BE2C (cell line): ENCODE results near the gene ATP6V1B1.

ENCODE experiments used
- DNase-seq: peaks from one replicate; pipeline ENCODE4 v3.0.0-alpha.2; 2020
- H3K27me3 ChIP-seq: fragments of 250-450 bp; sonication (Bioruptor Pico); 2 replicates; pipeline ENCODE4 v1.5.1; 2020; ENCODE audit warnings: mild to moderate bottlenecking
- H3K36me3 ChIP-seq: fragments of 250-450 bp; sonication (Bioruptor Pico); 2 replicates; pipeline ENCODE4 v1.5.1; 2020; ENCODE audit warnings: mild to moderate bottlenecking
- H3K4me1 ChIP-seq: fragments of 250-450 bp; sonication (Bioruptor Pico); 2 replicates; pipeline ENCODE4 v1.5.1; 2020
- H3K4me3 ChIP-seq: 2 replicates; pipeline ENCODE4 v1.5.1; 2011; ENCODE audit warnings: low read depth, low read length
- H3K9me3 ChIP-seq: fragments of 250-450 bp; sonication (Bioruptor Pico); 2 replicates; pipeline ENCODE4 v1.5.1; 2020
- TF ChIP-seq, protein P1 (sequence below): IDR thresholded peaks from 2 replicates; pipeline ENCODE4 v1.5.1; 2012; ENCODE audit warnings: mild to moderate bottlenecking, low read depth, low read length

Gene ATP6V1B1

DNA sequence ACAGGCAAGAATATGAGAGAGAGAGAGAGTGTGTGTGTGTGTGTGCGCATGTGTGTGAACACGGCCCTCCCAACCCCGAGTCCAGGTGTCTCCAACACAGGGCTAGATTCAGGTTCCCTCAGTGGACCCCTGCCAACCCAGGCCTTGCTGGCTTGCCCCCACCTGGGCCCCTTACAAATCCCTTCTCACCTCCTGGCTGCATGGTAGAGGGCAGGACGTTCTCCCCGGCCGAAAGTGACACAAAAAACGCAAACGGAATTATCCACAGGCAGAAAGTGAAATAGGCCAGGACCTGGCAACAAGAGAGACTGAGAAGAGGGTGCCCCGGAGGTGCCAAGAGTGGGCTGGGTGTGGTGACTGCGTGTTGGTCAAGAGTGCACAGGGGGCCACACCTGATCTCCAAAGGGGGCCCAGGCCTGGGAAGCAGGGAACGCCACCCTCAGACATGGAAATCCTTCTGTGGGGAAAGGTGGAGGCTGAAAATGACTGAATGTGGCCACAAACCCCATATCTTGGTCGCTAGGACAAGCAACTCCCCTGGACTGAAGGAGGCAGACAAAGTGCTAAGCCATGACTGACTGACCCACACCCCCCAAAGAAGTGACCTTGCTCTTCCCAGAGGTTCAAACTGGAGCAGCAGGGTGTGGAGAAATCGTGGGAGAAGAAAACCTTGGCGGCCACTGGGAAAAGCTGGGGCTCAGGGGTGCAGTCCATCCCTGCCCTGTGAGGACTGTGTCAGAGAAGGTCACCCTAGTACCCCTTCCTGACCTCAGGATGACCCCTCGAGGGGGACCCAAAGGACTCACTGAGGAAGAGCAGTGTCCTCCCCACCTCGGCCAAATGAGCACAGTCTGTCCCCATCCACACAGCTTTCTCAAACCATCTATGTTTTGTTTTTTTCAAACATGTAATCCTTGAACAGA is 53.3 kb downstream of the ATP6V1B1 start:
- H3K9me3 ChIP-seq, result no peaks in the 10 kb centered on the region
- DNase-seq, result no peak
- H3K4me1 ChIP-seq, result no peaks in the 10 kb centered on the region
- H3K27me3 ChIP-seq, result no peaks in the 10 kb centered on the region
- no peaks in the 10 kb centered on the region; the same call in 1 of the 2 replicates for H3K36me3 ChIP-seq
- no peak overlapping the region for H3K4me3 ChIP-seq
- TF ChIP-seq, protein P1, sequence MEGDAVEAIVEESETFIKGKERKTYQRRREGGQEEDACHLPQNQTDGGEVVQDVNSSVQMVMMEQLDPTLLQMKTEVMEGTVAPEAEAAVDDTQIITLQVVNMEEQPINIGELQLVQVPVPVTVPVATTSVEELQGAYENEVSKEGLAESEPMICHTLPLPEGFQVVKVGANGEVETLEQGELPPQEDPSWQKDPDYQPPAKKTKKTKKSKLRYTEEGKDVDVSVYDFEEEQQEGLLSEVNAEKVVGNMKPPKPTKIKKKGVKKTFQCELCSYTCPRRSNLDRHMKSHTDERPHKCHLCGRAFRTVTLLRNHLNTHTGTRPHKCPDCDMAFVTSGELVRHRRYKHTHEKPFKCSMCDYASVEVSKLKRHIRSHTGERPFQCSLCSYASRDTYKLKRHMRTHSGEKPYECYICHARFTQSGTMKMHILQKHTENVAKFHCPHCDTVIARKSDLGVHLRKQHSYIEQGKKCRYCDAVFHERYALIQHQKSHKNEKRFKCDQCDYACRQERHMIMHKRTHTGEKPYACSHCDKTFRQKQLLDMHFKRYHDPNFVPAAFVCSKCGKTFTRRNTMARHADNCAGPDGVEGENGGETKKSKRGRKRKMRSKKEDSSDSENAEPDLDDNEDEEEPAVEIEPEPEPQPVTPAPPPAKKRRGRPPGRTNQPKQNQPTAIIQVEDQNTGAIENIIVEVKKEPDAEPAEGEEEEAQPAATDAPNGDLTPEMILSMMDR, result no peak

DNA sequence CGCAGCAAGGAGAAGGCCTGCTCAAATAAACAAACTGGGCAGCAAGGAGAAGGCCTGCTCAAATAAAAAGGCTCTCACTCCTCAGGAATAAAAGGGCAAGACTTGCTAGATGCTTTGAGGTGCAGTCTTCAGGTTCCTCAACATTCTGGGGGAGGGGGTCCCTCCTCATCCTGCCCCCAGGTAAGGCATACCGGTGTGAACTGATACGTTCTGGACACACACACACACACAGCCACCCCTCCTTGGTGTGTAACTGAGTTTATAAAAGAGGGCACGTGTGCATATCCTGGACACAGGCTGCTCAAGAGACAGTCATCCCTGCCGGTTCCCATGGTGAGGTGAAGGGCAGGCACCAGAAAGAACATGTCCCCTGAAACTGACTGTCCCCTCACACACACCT is 54.5 kb downstream of the ATP6V1B1 start:
- no peaks in the 10 kb centered on the region for H3K27me3 ChIP-seq
- no peaks in the 10 kb centered on the region for H3K9me3 ChIP-seq
- TF ChIP-seq, protein P1, result no peak
- H3K4me1 ChIP-seq, result no peaks in the 10 kb centered on the region
- H3K4me3 ChIP-seq, result no peak overlapping the region
- no peak for DNase-seq
- no peaks in the 10 kb centered on the region; the same call in 1 of the 2 replicates for H3K36me3 ChIP-seq

DNA sequence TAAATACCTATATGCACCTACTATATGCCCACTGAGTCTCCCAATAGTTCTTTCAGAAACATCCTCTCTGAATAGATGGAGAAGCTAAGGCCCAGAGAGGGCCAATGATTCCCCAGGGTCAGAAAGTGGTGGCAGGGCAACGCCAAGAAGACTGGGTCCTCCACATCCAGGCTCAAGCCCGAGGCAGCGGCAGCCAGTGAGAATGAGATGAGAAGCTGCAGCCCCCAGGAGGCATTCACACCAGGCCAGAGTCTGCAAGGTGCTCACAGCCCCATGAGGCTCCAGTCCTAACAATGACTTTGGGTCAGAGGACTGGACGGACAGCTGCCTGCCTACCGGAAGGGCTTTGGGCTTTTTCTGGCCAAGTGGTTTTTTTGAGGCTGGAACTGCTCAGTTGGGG is 55.4 kb downstream of the ATP6V1B1 start:
- Histone ChIP-seq H3K9me3 (no peaks in the 10 kb centered on the region), H3K4me1 (no peaks in the 10 kb centered on the region), H3K36me3 (no peaks in the 10 kb centered on the region; the same call in 1 of the 2 replicates), H3K4me3 (no peak overlapping the region), H3K27me3 (no peaks in the 10 kb centered on the region)
- DNase-seq, result no peak
- TF ChIP-seq, protein P1, result no peak

DNA sequence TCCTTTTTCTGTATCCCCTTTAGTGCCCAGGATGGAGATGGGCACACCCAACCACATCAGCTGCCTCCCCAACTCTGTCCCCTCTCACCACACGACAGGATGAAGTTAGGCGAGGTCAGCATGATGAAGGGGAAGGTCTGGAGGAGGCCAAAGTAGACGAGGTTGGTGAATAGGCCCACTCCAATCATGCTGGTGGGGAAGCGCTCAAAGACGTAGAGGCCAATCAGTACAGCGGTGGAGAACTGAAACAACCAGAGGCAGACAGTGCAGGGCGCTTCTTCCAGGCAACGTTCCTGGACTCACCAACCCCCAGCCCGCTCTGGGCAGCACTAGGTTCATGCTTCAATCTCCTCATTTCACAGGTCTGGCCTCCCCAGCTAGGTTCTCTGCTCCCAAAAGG is 56.0 kb downstream of the ATP6V1B1 start:
- H3K36me3 ChIP-seq, result no peaks in the 10 kb centered on the region; the same call in 1 of the 2 replicates
- TF ChIP-seq, protein P1, result no peak
- no peaks in the 10 kb centered on the region for H3K27me3 ChIP-seq
- no peak for DNase-seq
- H3K4me1 ChIP-seq, result no peaks in the 10 kb centered on the region
- H3K4me3 ChIP-seq, result no peak overlapping the region
- H3K9me3 ChIP-seq, result no peaks in the 10 kb centered on the region

DNA sequence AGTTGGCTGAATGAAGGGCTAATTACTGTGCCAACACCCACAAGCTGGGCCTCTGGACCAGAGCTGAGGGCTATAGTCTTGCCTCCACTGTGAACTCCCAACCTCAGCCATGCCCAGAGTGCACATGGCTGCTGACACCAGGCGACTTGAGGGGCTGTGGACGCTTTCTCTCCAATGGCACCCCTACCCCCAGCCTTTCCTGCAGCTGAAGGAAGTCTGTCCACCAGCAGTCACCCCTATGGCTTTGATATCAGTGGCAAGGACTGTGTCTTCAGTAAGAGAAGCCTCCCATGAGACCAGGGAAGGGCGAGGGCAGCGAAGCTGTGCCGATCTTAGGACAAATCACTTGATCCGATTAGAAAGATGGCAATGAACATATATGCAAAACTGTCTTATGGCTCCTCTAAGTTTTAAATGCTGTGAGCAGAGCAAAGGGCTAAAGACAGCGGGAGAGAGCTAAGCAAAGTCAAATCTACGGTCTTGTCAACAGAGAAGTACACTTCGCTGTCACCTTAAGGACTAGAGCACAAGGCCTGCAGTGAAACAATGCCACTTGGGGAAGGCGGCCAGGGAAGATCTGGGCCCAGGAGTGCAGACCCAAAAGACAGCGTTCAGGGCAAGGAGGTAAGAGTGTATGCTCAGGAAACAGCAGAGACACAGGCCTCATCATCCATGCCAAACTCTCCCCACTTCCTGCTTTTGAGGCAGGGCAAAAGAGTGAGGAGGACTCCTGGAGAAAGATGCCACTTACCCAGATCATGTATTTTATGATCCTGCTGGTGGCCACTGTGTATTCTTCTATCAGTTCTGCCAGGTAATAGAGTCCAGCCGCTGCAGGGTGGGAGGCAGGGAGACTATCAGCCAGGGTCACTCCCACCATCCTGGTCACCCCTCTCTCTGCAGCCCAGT is 57.5 kb downstream of the ATP6V1B1 start:
- no peaks in the 10 kb centered on the region for H3K4me1 ChIP-seq
- H3K36me3 ChIP-seq, result no peaks in the 10 kb centered on the region; the same call in 1 of the 2 replicates
- TF ChIP-seq, protein P1, result no peak
- H3K4me3 ChIP-seq, result peak overlapping the region; percentile 78
- H3K9me3 ChIP-seq, result no peaks in the 10 kb centered on the region
- no peak for DNase-seq
- H3K27me3 ChIP-seq, result no peaks in the 10 kb centered on the region
